HepG2 (cell line): ENCODE results near the gene MPP3. TPM values are rescaled to one million over a fixed set of nuclear protein-coding genes. Genes with fewer than 3 reads are reported as not detected.

Source experiments
- AKAP8 ChIP-seq: sonication (generic); formaldehyde crosslinking; IDR thresholded peaks from 2 replicates; pipeline ENCODE4 v1.5.1; 2020; ENCODE audit warnings: mild to moderate bottlenecking, missing genetic modification reagents
- ARHGAP35 ChIP-seq: sonication (generic); formaldehyde crosslinking; IDR thresholded peaks from 2 replicates; pipeline ENCODE4 v1.9.0; 2022; ENCODE audit warnings: mild to moderate bottlenecking, inconsistent platforms, moderate library complexity, missing genetic modification reagents, borderline replicate concordance
- ATF5 ChIP-seq: sonication (generic); formaldehyde crosslinking; IDR thresholded peaks from 2 replicates; pipeline ENCODE4 v1.4.0; 2020; ENCODE audit warnings: mild to moderate bottlenecking, low read depth, missing genetic modification reagents
- CEBPG ChIP-seq: IDR thresholded peaks from 2 replicates; pipeline ENCODE4 v1.6.1; 2016
- HNRNPK ChIP-seq: fragments of 200-400 bp; formaldehyde crosslinking; IDR thresholded peaks from 2 replicates; pipeline ENCODE4 v1.6.1; 2018; ENCODE audit warnings: low read length, low read depth, moderate library complexity, mild to moderate bottlenecking; ENCODE audit not compliant: poor library complexity, severe bottlenecking
- MYPOP ChIP-seq: sonication (generic); formaldehyde crosslinking; IDR thresholded peaks from 2 replicates; pipeline ENCODE4 v1.8.1; 2023; ENCODE audit warnings: mild to moderate bottlenecking, moderate library complexity, missing genetic modification reagents
- RFX1 ChIP-seq: fragments of 450-650 bp; IDR thresholded peaks from 2 replicates; pipeline ENCODE4 v1.6.1; 2017
- SRF ChIP-seq: IDR thresholded peaks from 2 replicates; pipeline ENCODE4 v1.6.1; 2011; ENCODE audit warnings: mild to moderate bottlenecking, low read depth, low read length, moderate library complexity
- SRSF4 ChIP-seq: fragments of 200-400 bp; formaldehyde crosslinking; IDR thresholded peaks from one replicate; pipeline ENCODE4 v1.6.1; 2018; ENCODE audit warnings: mild to moderate bottlenecking, low read depth, low read length, moderate library complexity; ENCODE audit not compliant: poor library complexity, severe bottlenecking
- ZBTB40 ChIP-seq, 2 experiments: fragments of 450-650 bp in 1 of 2; sonication (generic) in 1 of 2; formaldehyde crosslinking in 1 of 2; IDR thresholded peaks; 2 replicates each; pipeline versions ENCODE4 v1.6.1 to v1.8.0; 2016 to 2022; ENCODE audit warnings: antibody characterized with exemption in 1 of 2, mild to moderate bottlenecking in 1 of 2, missing genetic modification reagents in 1 of 2
- ZBTB8A ChIP-seq: sonication (generic); formaldehyde crosslinking; IDR thresholded peaks from 2 replicates; pipeline ENCODE4 v1.4.0; 2020; ENCODE audit warnings: mild to moderate bottlenecking, low read depth, missing genetic modification reagents, borderline replicate concordance
- polyA plus RNA-seq, 8 experiments: library from polyadenylated mRNA; depleted of rRNA in 3 of 8; stranded (reverse) in 7 of 8; unstranded in 1 of 8; fragments of >200 nt; fragmentation: Illumina TruSeq in 4 of 8; extraction: Trizol in 4 of 8; gene quantifications; 2 replicates each; pipeline versions ENCODE4 v1.2.1 to v1.2.3, GENCODE V29; 2011 to 2016; ENCODE audit warnings: low read depth in 4 of 8, missing spikeins in 1 of 8, mixed read lengths in 1 of 8; ENCODE audit not compliant: insufficient read depth in 1 of 8
- total RNA-seq, 5 experiments: library from RNA; depleted of rRNA; stranded (reverse); fragments of >200 nt; fragmentation: Illumina TruSeq; extraction: Trizol; gene quantifications; 2 replicates each; pipeline ENCODE4 v1.2.3, GENCODE V29; 2016; ENCODE audit warnings: low read depth in 1 of 5

Gene MPP3
- total and polyA plus RNA-seq, 2 of the 13 experiments (the other 11 are each of a cell fraction or from before 2014, with no cell fraction given): 0.91 to 1.8 TPM

GRCh38 chr17:43864161-43864984, 31.4 kb upstream of the MPP3 start (continued):
- no peak for TF ChIP-seq ZBTB40 (IDR thresholded peaks at IDR 0.05)
- no peak for TF ChIP-seq ZBTB40 (CRISPR knock-in tag; IDR thresholded peaks at IDR 0.05)
- no peak for TF ChIP-seq MYPOP (CRISPR knock-in tag)
- no peak for TF ChIP-seq AKAP8 (CRISPR knock-in tag)
- no peak for TF ChIP-seq ZBTB8A
- no peak for TF ChIP-seq HNRNPK
- TF ChIP-seq CEBPG (CRISPR knock-in tag): no peak
- no peak for TF ChIP-seq ARHGAP35
- no peak for TF ChIP-seq SRSF4
- TF ChIP-seq ATF5 (CRISPR knock-in tag): no peak
- TF ChIP-seq SRF: no peak
- no peak for TF ChIP-seq RFX1
